Memory B cell (primary cell): ENCODE results near the gene ZNF790.
"Not testable (repeated sequence)": the region's sequence is repeated elsewhere in the genome, so short reads cannot be mapped to it uniquely, and the experiment has no call there.

Experiments used
- ATAC-seq: fragments of 150-1000 bp; cut with Tn5 transposase; 2 replicates; pipeline ENCODE4 v1.10.0; 2021; ENCODE audit warnings: low read depth, mild to moderate bottlenecking, moderate library complexity
- DNase-seq, 2 donors: peaks; one replicate each; pipeline ENCODE4 v3.0.0; 2022; ENCODE audit warnings: low spot score in 2 of 2
- H3K27ac Mint-ChIP-seq: one replicate; pipeline ENCODE4 v1.8.0; 2022; ENCODE audit warnings: mild to moderate bottlenecking, moderate library complexity, mixed read lengths
- H3K27me3 Mint-ChIP-seq: one replicate; pipeline ENCODE4 v1.8.0; 2022; ENCODE audit warnings: mixed read lengths
- H3K36me3 Mint-ChIP-seq: one replicate; pipeline ENCODE4 v1.8.0; 2022; ENCODE audit warnings: mild to moderate bottlenecking, mixed read lengths
- H3K4me1 Mint-ChIP-seq: one replicate; pipeline ENCODE4 v1.8.0; 2022; ENCODE audit warnings: mixed read lengths
- H3K4me3 Mint-ChIP-seq: one replicate; pipeline ENCODE4 v1.8.0; 2022; ENCODE audit warnings: mild to moderate bottlenecking, moderate library complexity, mixed read lengths
- H3K9me3 Mint-ChIP-seq: one replicate; pipeline ENCODE4 v1.8.0; 2022; ENCODE audit warnings: mixed read lengths

ZNF790 gene

DNA sequence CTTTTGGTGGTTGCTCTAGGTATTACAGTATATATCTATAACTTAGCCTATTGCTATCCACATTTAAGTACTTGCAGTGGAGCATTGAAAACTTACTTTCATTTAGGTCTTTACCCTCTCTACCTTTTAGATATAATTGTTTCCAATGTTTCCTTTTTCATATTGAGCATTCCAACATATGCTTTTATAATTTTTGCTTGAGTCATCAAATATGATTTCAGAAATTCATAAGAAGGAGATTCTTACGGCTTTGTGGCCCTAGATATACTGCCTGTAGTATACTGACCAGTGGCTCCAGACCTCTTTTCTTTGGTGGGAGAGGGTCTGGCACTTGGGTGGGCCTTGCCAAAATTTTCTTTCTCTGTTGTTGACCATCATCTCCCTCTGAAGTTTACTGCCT, 32.8 kb downstream of the ZNF790 start:
- Mint-ChIP-seq H3K4me3 (no peak overlapping the region), H3K4me1 (no peaks in the 10 kb centered on the region), H3K27me3 (no peaks in the 10 kb centered on the region), H3K9me3 (peaks cover 15% of the 10 kb centered on the region), H3K36me3 (peaks cover 51% of the 10 kb centered on the region), H3K27ac (no peak overlapping the region)
- no peak for DNase-seq
- ATAC-seq = no peak

GRCh38 chr19:36797786-36798108, 40.4 kb downstream of the ZNF790 start:
- Mint-ChIP-seq H3K4me3 (peak overlapping the region; percentile 99), H3K9me3 (peaks cover 12% of the 10 kb centered on the region), H3K4me1 (peaks cover 3% of the 10 kb centered on the region), H3K27ac (peak overlapping the region; percentile 99), H3K36me3 (peaks cover 25% of the 10 kb centered on the region), H3K27me3 (no peaks in the 10 kb centered on the region)
- ATAC-seq (no peak), DNase-seq (no peak)

DNA sequence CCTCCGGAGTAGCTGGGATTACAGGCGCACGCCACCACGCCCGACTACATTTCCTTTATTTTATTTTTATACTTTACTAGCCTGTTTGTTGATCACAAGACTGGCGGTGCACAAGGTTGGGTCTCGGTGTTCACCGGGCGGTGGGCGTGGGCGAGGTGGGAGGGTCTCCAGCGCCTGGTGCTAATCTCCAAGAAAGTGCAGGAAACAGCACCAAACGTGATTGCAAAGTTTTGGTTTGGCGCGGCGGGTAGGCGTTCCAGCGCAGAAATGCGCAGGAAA, 41.5 kb downstream of the ZNF790 start:
- DNase-seq (no peak), ATAC-seq (no peak)
- H3K27me3 Mint-ChIP-seq = peaks cover 4% of the 10 kb centered on the region
- H3K9me3 Mint-ChIP-seq = peaks cover 17% of the 10 kb centered on the region
- peaks cover 3% of the 10 kb centered on the region for H3K4me1 Mint-ChIP-seq
- H3K36me3 Mint-ChIP-seq = peaks cover 26% of the 10 kb centered on the region
- peak overlapping the region; percentile 99 for H3K27ac Mint-ChIP-seq
- peak overlapping the region; percentile 99 for H3K4me3 Mint-ChIP-seq

- peak; percentile 91 for ATAC-seq
- not testable (repeated sequence) for H3K27me3 Mint-ChIP-seq, DNase-seq, H3K27ac Mint-ChIP-seq, H3K4me1 Mint-ChIP-seq
- Mint-ChIP-seq H3K4me3 (peak overlapping the region; percentile 4), H3K36me3 (peaks cover 15% of the 10 kb centered on the region), H3K9me3 (peaks cover 12% of the 10 kb centered on the region)
Measured at GRCh38 chr19:36791420-36792141, 46.6 kb downstream of the ZNF790 start.

DNA sequence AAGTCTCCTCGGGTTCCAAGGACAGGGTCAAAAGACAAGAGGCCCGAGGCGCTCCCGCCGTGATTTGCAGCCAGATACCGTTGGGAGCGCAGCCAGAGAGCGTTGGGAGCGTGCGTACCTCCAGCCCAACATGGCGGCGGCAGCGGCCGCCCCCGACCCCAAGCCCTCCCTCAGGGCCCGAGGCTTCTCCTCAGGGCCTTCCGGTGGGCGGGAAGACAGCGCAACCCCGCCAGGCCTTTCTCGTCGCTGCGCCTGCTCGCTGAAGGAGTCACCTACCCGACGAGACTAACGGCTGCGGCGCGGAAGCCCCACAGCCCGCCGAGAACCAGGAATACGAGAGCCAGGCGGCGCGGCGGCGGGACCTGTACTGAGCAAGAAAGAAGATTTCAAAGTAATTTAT, 62.4 kb downstream of the ZNF790 start:
- Mint-ChIP-seq H3K4me3 (peak overlapping the region; percentile 55), H3K9me3 (peaks cover 8% of the 10 kb centered on the region), H3K27ac (no peak overlapping the region), H3K4me1 (peaks cover 22% of the 10 kb centered on the region), H3K36me3 (peaks cover 12% of the 10 kb centered on the region), H3K27me3 (no peaks in the 10 kb centered on the region)
- ATAC-seq (no peak), DNase-seq (no peak)

DNA sequence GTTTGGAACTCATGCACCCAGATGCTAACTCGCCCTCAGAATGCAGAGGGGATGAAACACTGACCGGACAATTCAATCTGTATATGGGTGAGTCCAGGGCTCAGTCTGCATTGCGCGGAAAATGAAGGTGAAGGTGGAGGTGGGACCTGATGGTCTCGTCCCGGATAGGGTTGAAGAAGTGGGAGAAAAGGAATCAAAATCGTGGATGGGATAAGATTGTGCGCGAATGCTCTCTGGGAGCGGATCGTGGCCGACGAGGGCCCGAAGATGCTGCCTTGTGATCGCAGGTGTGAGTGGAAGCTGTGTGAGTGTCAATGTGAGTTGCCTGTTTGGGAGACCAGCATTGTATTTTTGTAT, 65.0 kb downstream of the ZNF790 start:
- ATAC-seq (peak; percentile 6), DNase-seq (no peak)
- H3K4me1 Mint-ChIP-seq = peaks cover 23% of the 10 kb centered on the region
- H3K27me3 Mint-ChIP-seq = no peaks in the 10 kb centered on the region
- peak overlapping the region; percentile 98 for H3K4me3 Mint-ChIP-seq
- peaks cover 15% of the 10 kb centered on the region for H3K36me3 Mint-ChIP-seq
- peak overlapping the region; percentile 86 for H3K27ac Mint-ChIP-seq
- peaks cover 8% of the 10 kb centered on the region for H3K9me3 Mint-ChIP-seq

- DNase-seq (peak; percentile 93 to 97), ATAC-seq (peak; percentile 87)
- H3K27ac Mint-ChIP-seq = peak within 1 kb of the TSS; percentile 86
- peak within 1 kb of the TSS; percentile 98 for H3K4me3 Mint-ChIP-seq
- peaks cover 23% of the 10 kb centered on the region for H3K4me1 Mint-ChIP-seq
- H3K36me3 Mint-ChIP-seq = peaks cover 12% of the 10 kb centered on the region
- peaks cover 5% of the 10 kb centered on the region for H3K9me3 Mint-ChIP-seq
- H3K27me3 Mint-ChIP-seq = no peaks in the 10 kb centered on the region
Measured at GRCh38 chr19:36772311-36773222, 65.6 kb downstream of the ZNF790 start, which contains the start of gene ZNF850. ZNF850 (minus strand) TSS chr19:36772807; CDS start chr19:36762606, 10,201 bp downstream.

- Mint-ChIP-seq H3K27ac (peak overlapping the region; percentile 86), H3K9me3 (peaks cover 5% of the 10 kb centered on the region), H3K36me3 (peaks cover 15% of the 10 kb centered on the region), H3K4me3 (peak overlapping the region; percentile 98), H3K27me3 (no peaks in the 10 kb centered on the region), H3K4me1 (peaks cover 23% of the 10 kb centered on the region)
- DNase-seq = peak in 1 of 2 donors; percentile 28
- no peak for ATAC-seq
Measured at GRCh38 chr19:36771261-36772231, 66.6 kb downstream of the ZNF790 start.
